HG03354 (cell line): ENCODE data around the gene NLRP4.
"Not testable (repeated sequence)": the region's sequence is repeated elsewhere in the genome, so short reads cannot be mapped to it uniquely, and the experiment has no call there.

ENCODE experiments used
- ATAC-seq: cut with Tn5 transposase; IDR thresholded peaks from one replicate; pipeline ENCODE4 v1.9.1; 2021; ENCODE audit warnings: mild to moderate bottlenecking; ENCODE audit not compliant: unreplicated experiment, poor library complexity, severe bottlenecking

NLRP4 gene

GRCh38 chr19:55877211-55877610 lies 40.9 kb downstream of the NLRP4 start:
- ATAC-seq, result no peak

GRCh38 chr19:55882626-55883025 lies 46.3 kb downstream of the NLRP4 start:
- no peak for ATAC-seq

GRCh38 chr19:55898911-55899310 lies 62.6 kb downstream of the NLRP4 start:
- no peak for ATAC-seq

- ATAC-seq, result no peak
Observed at GRCh38 chr19:55901369-55902079, 65.2 kb downstream of the NLRP4 start.

GRCh38 chr19:55902080-55902751 lies 65.9 kb downstream of the NLRP4 start:
- ATAC-seq, result no peak

GRCh38 chr19:55907286-55907685 lies 70.9 kb downstream of the NLRP4 start:
- ATAC-seq, result no peak

- ATAC-seq, result no peak
Observed at GRCh38 chr19:55907746-55908145, 71.4 kb downstream of the NLRP4 start.

GRCh38 chr19:55909801-55910200 lies 73.5 kb downstream of the NLRP4 start:
- no peak for ATAC-seq

- ATAC-seq, result no peak
Observed at GRCh38 chr19:55912916-55913315, 76.6 kb downstream of the NLRP4 start.

GRCh38 chr19:55913643-55914268 lies 77.4 kb downstream of the NLRP4 start:
- ATAC-seq, result no peak

- no peak for ATAC-seq
Observed at GRCh38 chr19:55923556-55923955, 87.2 kb downstream of the NLRP4 start.

GRCh38 chr19:55927991-55928390 lies 91.7 kb downstream of the NLRP4 start:
- no peak for ATAC-seq

GRCh38 chr19:55929258-55929657 lies 92.9 kb downstream of the NLRP4 start:
- not testable (repeated sequence) for ATAC-seq

- no peak for ATAC-seq
Observed at GRCh38 chr19:55930996-55931515, 94.7 kb downstream of the NLRP4 start.
